H1 (cell line): ENCODE data around the gene VN1R5. TPM values are rescaled to one million over a fixed set of nuclear protein-coding genes. Genes with fewer than 3 reads are reported as not detected.

Experiments used
- CTCF ChIA-PET: fragments of 300-600 bp; sonication (Branson Sonifier 250); formaldehyde crosslinking; loops from one replicate; lab custom pipeline; 2021; ENCODE audit not compliant: partially characterized antibody; lab: Charles Lee
- POLR2A ChIA-PET: fragments of 300-600 bp; sonication (Branson Sonifier 250); formaldehyde crosslinking; loops from one replicate; lab custom pipeline; 2021; ENCODE audit warnings: inconsistent platforms; ENCODE audit not compliant: partially characterized antibody; lab: Charles Lee
- DNase-seq, 2 experiments: peaks; one replicate each; pipeline versions ENCODE4 v3.0.0 to v3.0.0-alpha.2; 2010 to 2022; ENCODE audit warnings: low spot score in 2 of 2, low read depth in 1 of 2, mixed read lengths in 1 of 2
- FAIRE-seq: peaks from 2 replicates; lab custom pipeline; 2011; peaks lifted over from hg19 to GRCh38; lab: Jason Lieb, UNC
- H2AFZ ChIP-seq: 2 replicates; pipeline ENCODE4 v1.8.1; 2012; ENCODE audit warnings: low read length, inconsistent platforms
- H2AK5ac ChIP-seq: 2 replicates; pipeline ENCODE4 v1.6.1; 2013; ENCODE audit warnings: low read depth, low read length
- H2BK120ac ChIP-seq: replicated peaks from 2 replicates; pipeline ENCODE3; 2013; ENCODE audit warnings: low read depth, low read length, inconsistent platforms
- H2BK12ac ChIP-seq: 2 replicates; pipeline ENCODE4 v1.6.1; 2013; ENCODE audit warnings: low read depth, low read length
- H2BK15ac ChIP-seq: 2 replicates; pipeline ENCODE4 v1.6.1; 2013; ENCODE audit warnings: low read length
- H2BK20ac ChIP-seq: 2 replicates; pipeline ENCODE4 v1.6.1; 2013; ENCODE audit warnings: low read length
- H2BK5ac ChIP-seq: 2 replicates; pipeline ENCODE4 v1.6.1; 2013; ENCODE audit warnings: low read depth, low read length
- H3K14ac ChIP-seq: 2 replicates; pipeline ENCODE4 v1.6.1; 2013; ENCODE audit warnings: inconsistent platforms; ENCODE audit not compliant: insufficient read length
- H3K18ac ChIP-seq: 2 replicates; pipeline ENCODE4 v1.6.1; 2013; ENCODE audit warnings: low read length; ENCODE audit errors: extremely low read depth
- H3K23ac ChIP-seq: 2 replicates; pipeline ENCODE4 v1.6.1; 2013; ENCODE audit warnings: inconsistent platforms; ENCODE audit not compliant: insufficient read length
- H3K23me2 ChIP-seq: 2 replicates; pipeline ENCODE4 v1.6.1; 2013; ENCODE audit warnings: low read depth, low read length
- H3K27ac ChIP-seq: 2 replicates; pipeline ENCODE4 v1.6.1; 2011; ENCODE audit warnings: low read depth, low read length, inconsistent platforms
- H3K27me3 ChIP-seq, 4 experiments: replicated peaks in 1 of 4; 1 replicate in 1 of 4; 2 replicates in 3 of 4; pipeline versions ENCODE4 v1.6.1 to v1.8.1; 2011 to 2013; ENCODE audit warnings: low read length in 3 of 4, mild to moderate bottlenecking in 3 of 4, inconsistent platforms in 2 of 4, mixed read lengths in 2 of 4, moderate library complexity in 1 of 4; ENCODE audit not compliant: control insufficient read depth in 3 of 4, insufficient read depth in 3 of 4; ENCODE audit errors: extremely low read depth in 1 of 4
- H3K36me3 ChIP-seq, 4 experiments: 2 replicates each; pipeline versions ENCODE4 v1.6.1 to v1.8.1; 2011 to 2013; ENCODE audit warnings: mild to moderate bottlenecking in 4 of 4, low read length in 3 of 4, moderate library complexity in 2 of 4, control low read depth in 1 of 4, inconsistent platforms in 1 of 4; ENCODE audit not compliant: insufficient read depth in 4 of 4, control insufficient read depth in 2 of 4
- H3K4ac ChIP-seq: replicated peaks from 2 replicates; pipeline ENCODE3; 2013; ENCODE audit warnings: low read length, low read depth, mixed read lengths, inconsistent platforms; ENCODE audit not compliant: insufficient read length
- H3K4me1 ChIP-seq, 4 experiments: replicated peaks in 1 of 4; 1 replicate in 1 of 4; 2 replicates in 3 of 4; pipeline versions ENCODE4 v1.6.1 to v1.8.1; 2011 to 2013; ENCODE audit warnings: low read length in 3 of 4, inconsistent platforms in 2 of 4, mixed read lengths in 1 of 4; ENCODE audit not compliant: insufficient read depth in 4 of 4, control insufficient read depth in 3 of 4
- H3K4me2 ChIP-seq, 2 experiments: 2 replicates each; pipeline versions ENCODE4 v1.6.1 to v1.8.1; 2011 to 2013; ENCODE audit warnings: low read depth in 2 of 2, low read length in 2 of 2, control low read depth in 1 of 2, inconsistent platforms in 1 of 2, mild to moderate bottlenecking in 1 of 2; ENCODE audit not compliant: insufficient read depth in 1 of 2
- H3K4me3 ChIP-seq, 4 experiments: fragments of 200-600, 300-600 bp in 1 of 4; sonication (generic), shearing (Covaris generic), sonication (Bioruptor Twin) in 1 of 4; 2 replicates each; pipeline versions ENCODE4 v1.5.1 to v1.8.1; 2011 to 2016; ENCODE audit warnings: low read length in 4 of 4, low read depth in 3 of 4, control low read depth in 2 of 4, inconsistent platforms in 2 of 4, mild to moderate bottlenecking in 2 of 4, mixed read lengths in 1 of 4, moderate library complexity in 1 of 4; ENCODE audit not compliant: insufficient read depth in 2 of 4; ENCODE audit errors: extremely low read depth in 1 of 4
- H3K56ac ChIP-seq: replicated peaks from 2 replicates; pipeline ENCODE3; 2013; ENCODE audit warnings: low read depth, mild to moderate bottlenecking, mixed read lengths, low read length, inconsistent platforms; ENCODE audit not compliant: insufficient read length
- H3K79me1 ChIP-seq: 2 replicates; pipeline ENCODE4 v1.6.1; 2013; ENCODE audit warnings: low read depth, low read length, control low read depth
- H3K79me2 ChIP-seq, 2 experiments: 2 replicates each; pipeline versions ENCODE4 v1.6.1 to v1.8.1; 2012 to 2013; ENCODE audit warnings: low read length in 2 of 2, mild to moderate bottlenecking in 2 of 2, inconsistent platforms in 1 of 2; ENCODE audit not compliant: insufficient read depth in 2 of 2, control insufficient read depth in 1 of 2
- H3K9ac ChIP-seq, 4 experiments: replicated peaks in 1 of 4; 1 replicate in 1 of 4; 2 replicates in 3 of 4; pipeline versions ENCODE4 v1.6.1 to v1.8.1; 2011 to 2013; ENCODE audit warnings: low read depth in 3 of 4, low read length in 3 of 4, control low read depth in 2 of 4, mild to moderate bottlenecking in 2 of 4, moderate library complexity in 2 of 4, inconsistent platforms in 1 of 4; ENCODE audit errors: extremely low read depth in 1 of 4
- H3K9me3 ChIP-seq, 2 experiments: 2 replicates each; pipeline versions ENCODE4 v1.6.1 to v1.8.1; 2012 to 2013; ENCODE audit warnings: mild to moderate bottlenecking in 2 of 2, moderate library complexity in 2 of 2, control low read depth in 1 of 2, inconsistent platforms in 1 of 2, low read depth in 1 of 2, low read length in 1 of 2, mixed read lengths in 1 of 2; ENCODE audit not compliant: insufficient read depth in 2 of 2
- H4K20me1 ChIP-seq, 2 experiments: replicated peaks in 1 of 2; 2 replicates each; pipeline versions ENCODE3 to v1.8.1; 2011 to 2013; ENCODE audit warnings: inconsistent platforms in 2 of 2, low read length in 2 of 2, mild to moderate bottlenecking in 1 of 2; ENCODE audit not compliant: insufficient read depth in 2 of 2, control insufficient read depth in 1 of 2
- H4K5ac ChIP-seq: 2 replicates; pipeline ENCODE4 v1.6.1; 2013; ENCODE audit warnings: low read length, low read depth, mixed read lengths, inconsistent platforms; ENCODE audit not compliant: insufficient read length
- H4K8ac ChIP-seq: 2 replicates; pipeline ENCODE4 v1.8.0; 2013; ENCODE audit warnings: mild to moderate bottlenecking, moderate library complexity, low read length, inconsistent platforms; ENCODE audit not compliant: insufficient read depth; ENCODE audit errors: extremely low read depth
- H4K91ac ChIP-seq: replicated peaks from 2 replicates; pipeline ENCODE3; 2013; ENCODE audit warnings: low read length, mixed read lengths, inconsistent platforms; ENCODE audit not compliant: insufficient read length
- EZH2 ChIP-seq: fragments of 200-600 bp; sonication (generic); IDR thresholded peaks from 2 replicates; pipeline ENCODE4 v1.7.1; 2012; ENCODE audit warnings: low read depth, mild to moderate bottlenecking, moderate library complexity, low read length, inconsistent platforms; ENCODE audit not compliant: severe bottlenecking
- HDAC6 ChIP-seq: IDR thresholded peaks from one replicate; pipeline ENCODE4 v1.7.1; 2012; ENCODE audit warnings: low read depth, mild to moderate bottlenecking, inconsistent platforms, low read length, moderate library complexity
- JUND ChIP-seq: IDR thresholded peaks from 2 replicates; pipeline ENCODE4 v1.6.1; 2011; ENCODE audit warnings: mild to moderate bottlenecking, improper control_type of control experiment, low read length
- PHF8 ChIP-seq: fragments of 200-600 bp; sonication (generic); conservative IDR thresholded peaks from 2 replicates; pipeline ENCODE4 v1.7.1; 2012; ENCODE audit warnings: low read depth, mild to moderate bottlenecking, inconsistent platforms, low read length, moderate library complexity
- SAP30 ChIP-seq: fragments of 300-600 bp; sonication (generic); IDR thresholded peaks from 2 replicates; pipeline ENCODE4 v1.7.1; 2012; ENCODE audit warnings: low read length, moderate library complexity, mild to moderate bottlenecking, inconsistent platforms; ENCODE audit not compliant: insufficient read depth, insufficient replicate concordance
- WGBS, 2 experiments: shearing (Covaris generic) in 1 of 2; methylation state at CpG; one replicate each; pipeline versions ENCODE4 v1.1.6 to v1.1.7; 2013 to 2015; ENCODE audit warnings: low lambda C conversion rate in 2 of 2, mixed read lengths in 2 of 2, inconsistent platforms in 1 of 2, low coverage in 1 of 2, missing lambda C conversion rate in 1 of 2; ENCODE audit not compliant: insufficient replicate concordance in 2 of 2, insufficient coverage in 1 of 2, insufficient read length in 1 of 2; ENCODE audit errors: extremely low coverage in 1 of 2, missing lambda C conversion rate in 1 of 2; 5-methylcytosine and 5-hydroxymethylcytosine counted together
- polyA plus RNA-seq, 7 experiments: library from polyadenylated mRNA; depleted of rRNA in 3 of 7; stranded (reverse) in 5 of 7; unstranded in 2 of 7; fragments of >200 nt in 5 of 7; fragments of 200-250 nt in 2 of 7; gene quantifications; 1 replicate in 5 of 7; 2 replicates in 1 of 7; 4 replicates in 1 of 7; pipeline versions ENCODE4 v1.2.1 to v1.2.3, GENCODE V29; 2011 to 2013; ENCODE audit warnings: missing spikeins in 2 of 7, mixed read lengths in 2 of 7
- total RNA-seq: library from RNA; stranded (reverse); fragmentation: NEBNext Ultra II Directional; extraction: Animal tissue kit (Norgen Biotek cat#: 25700); gene quantifications from 2 replicates; pipeline ENCODE4 v1.2.1, GENCODE V29; 2021

VN1R5 gene
- total and polyA plus RNA-seq, 2 of the 8 experiments (the other 6 are each of a cell fraction or from before 2014, with no cell fraction given), result not detected

- Histone ChIP-seq H3K27me3 (no peaks in the 10 kb centered on the region), H2AFZ (no peak overlapping the region), H3K4me3 (no peak overlapping the region), H3K9me3 (no peaks in the 10 kb centered on the region; a peak in 1 of 4 replicates), H4K91ac (no peak overlapping the region), H3K36me3 (no peaks in the 10 kb centered on the region), H3K9ac (no peak overlapping the region), H2BK20ac (no peak overlapping the region), H2BK5ac (no peak overlapping the region), H2AK5ac (no peak overlapping the region), H3K4me1 (peaks cover 16 to 27% (median 21%) of the 10 kb centered on the region in 4 experiments), H3K56ac (no peak overlapping the region), H3K27ac (no peak overlapping the region), H2BK12ac (0 out of 2 replicates have a peak overlapping the region, but pooled peaks have one; percentile 27), H4K20me1 (no peaks in the 10 kb centered on the region), H4K5ac (no peak overlapping the region), H3K23me2 (peaks cover 2% of the 10 kb centered on the region; the same call in 1 of the 2 replicates), H4K8ac (no peak overlapping the region), H3K79me2 (no peaks in the 10 kb centered on the region), H3K79me1 (peaks cover 2% of the 10 kb centered on the region; the same call in 1 of the 2 replicates), H3K14ac (no peak overlapping the region), H3K18ac (no peak overlapping the region), H3K4ac (no peak overlapping the region), H2BK120ac (no peak overlapping the region), H3K4me2 (no peak overlapping the region), H3K23ac (no peak overlapping the region), H2BK15ac (no peak overlapping the region)
- no peak for FAIRE-seq
- 92% methylated on average over 18 of the region's 20 CpGs; no CpG with 5 or more reads in 1 of the 2 experiments for WGBS, 2 experiments
- ChIA-PET CTCF (interaction anchor here (1.4 kb wide), 1 partner anchor 10 kb away, joined by 3 read pairs; no protein-coding TSS in a partner anchor), POLR2A (no interaction called here)
- TF ChIP-seq HDAC6 (no peak), JUND (no peak), EZH2 (no peak), PHF8 (no peak), SAP30 (no peak)
- DNase-seq, result no peak
Measured at GRCh38 chr1:247290576-247290975, 34.7 kb downstream of the VN1R5 start.
